HepG2 (cell line): Measurements from ENCODE around the gene STX7. TPM values are rescaled to one million over a fixed set of nuclear protein-coding genes. Genes with fewer than 3 reads are reported as not detected.

Source experiments
- ATAC-seq: fragments of 200-7000 bp; cut with Tn5 transposase; 3 replicates; pipeline ENCODE4 v1.9.1; 2020; ENCODE audit warnings: mild to moderate bottlenecking, moderate library complexity
- BruUV-seq: library from RNA; stranded (reverse); fragments of 400-500 nt; replicated peaks from 2 replicates; lab custom pipeline; 2021; lab: Mats Ljungman, UMichigan
- CTCF ChIA-PET: fragments of 300-600 bp; formaldehyde crosslinking; extraction: SDS; loops from one replicate; lab custom pipeline; 2021; ENCODE audit warnings: low total read pairs, inconsistent platforms, low intra/inter-chr PET ratio; lab: Yijun Ruan, JAX
- POLR2A ChIA-PET: fragments of 350-600 bp; sonication (Branson Sonifier 250); formaldehyde crosslinking; loops from one replicate; lab custom pipeline; 2020; ENCODE audit warnings: antibody characterized with exemption, inconsistent platforms; lab: Yijun Ruan, JAX
- DNase-seq: peaks from one replicate; pipeline ENCODE4 v3.0.0-alpha.2; 2015; ENCODE audit warnings: low spot score
- FAIRE-seq: peaks from 3 replicates; lab custom pipeline; 2011; peaks lifted over from hg19 to GRCh38; lab: Jason Lieb, UNC
- H2AFZ ChIP-seq: one replicate; pipeline ENCODE4 v1.6.1; 2011; ENCODE audit warnings: low read length, inconsistent platforms
- H3K27ac ChIP-seq: fragments of 300-600 bp; 3 replicates; pipeline ENCODE4 v1.8.0; 2011; ENCODE audit warnings: mixed run types, mild to moderate bottlenecking, mixed read lengths, low read length, inconsistent platforms; ENCODE audit not compliant: insufficient read depth; ENCODE audit errors: extremely low read length
- H3K27me3 ChIP-seq, 2 experiments: fragments of 200-600 bp in 1 of 2; 2 replicates in 1 of 2; 3 replicates in 1 of 2; pipeline versions ENCODE4 v1.6.0 to v1.8.0; 2011; ENCODE audit warnings: low read length in 2 of 2, mild to moderate bottlenecking in 2 of 2, moderate library complexity in 2 of 2, inconsistent platforms in 1 of 2; ENCODE audit not compliant: insufficient read depth in 2 of 2, control insufficient read depth in 1 of 2
- H3K36me3 ChIP-seq, 2 experiments: fragments of 200-600 bp in 1 of 2; replicated peaks in 1 of 2; 2 replicates in 1 of 2; 3 replicates in 1 of 2; pipeline versions ENCODE4 v1.5.1 to v1.8.0; 2011; ENCODE audit warnings: low read length in 2 of 2, inconsistent platforms in 1 of 2; ENCODE audit not compliant: insufficient read depth in 2 of 2, control insufficient read depth in 1 of 2
- H3K4me1 ChIP-seq: 2 replicates; pipeline ENCODE4 v1.5.1; 2012; ENCODE audit warnings: low read length, inconsistent platforms; ENCODE audit not compliant: insufficient read depth
- H3K4me2 ChIP-seq: 2 replicates; pipeline ENCODE4 v1.6.0; 2011; ENCODE audit warnings: low read depth, low read length, inconsistent platforms
- H3K4me3 ChIP-seq, 3 experiments: fragments of 200-600 bp in 1 of 3; sonication (generic), shearing (Covaris generic) in 1 of 3; replicated peaks in 1 of 3; 2 replicates each; pipeline ENCODE4 v1.5.1; 2011 to 2016; ENCODE audit warnings: low read length in 3 of 3, inconsistent platforms in 2 of 3, low read depth in 2 of 3, mild to moderate bottlenecking in 2 of 3, control low read depth in 1 of 3, mixed read lengths in 1 of 3; ENCODE audit not compliant: insufficient read depth in 1 of 3
- H3K79me2 ChIP-seq: one replicate; pipeline ENCODE4 v1.6.1; 2011; ENCODE audit warnings: low read length, inconsistent platforms; ENCODE audit not compliant: insufficient read depth
- H3K9ac ChIP-seq: 2 replicates; pipeline ENCODE4 v1.6.0; 2011; ENCODE audit warnings: mild to moderate bottlenecking, low read depth, low read length, inconsistent platforms; ENCODE audit not compliant: insufficient read depth
- H3K9me3 ChIP-seq: 2 replicates; pipeline ENCODE4 v1.5.1; 2012; ENCODE audit warnings: mild to moderate bottlenecking, low read length
- H4K20me1 ChIP-seq: 2 replicates; pipeline ENCODE4 v1.6.0; 2011; ENCODE audit warnings: inconsistent platforms, mild to moderate bottlenecking, low read length, moderate library complexity; ENCODE audit not compliant: insufficient read depth
- HMGXB3 ChIP-seq: sonication (generic); formaldehyde crosslinking; IDR thresholded peaks from 2 replicates; pipeline ENCODE4 v1.4.0; 2020; ENCODE audit warnings: missing genetic modification reagents, borderline replicate concordance
- NFATC3 ChIP-seq: sonication (generic); formaldehyde crosslinking; IDR thresholded peaks from 2 replicates; pipeline ENCODE4 v1.5.1; 2020; ENCODE audit warnings: mild to moderate bottlenecking, missing genetic modification reagents
- ZNF180 ChIP-seq: sonication (generic); formaldehyde crosslinking; IDR thresholded peaks from 2 replicates; pipeline ENCODE4 v1.4.0; 2020; ENCODE audit warnings: low read depth, missing genetic modification reagents, borderline replicate concordance
- ZNF432 ChIP-seq: sonication (generic); formaldehyde crosslinking; IDR thresholded peaks from 2 replicates; pipeline ENCODE4 v1.5.0; 2020; ENCODE audit warnings: missing genetic modification reagents, mild to moderate bottlenecking, borderline replicate concordance
- WGBS: methylation state at CpG from one replicate; pipeline ENCODE4 v1.1.6; 2017; ENCODE audit warnings: low lambda C conversion rate; 5-methylcytosine and 5-hydroxymethylcytosine counted together
- in situ Hi-C: cut with HindIII; loops from 2 replicates; pipeline ENCODE4 v1.10.0; 2017; ENCODE audit warnings: low pct_unique_long_range_greater_than_20kb; ENCODE audit not compliant: extremely low pct_ligation_motif_present
- intact Hi-C: fragments of 100-400 bp; cut with micrococcal nuclease; formaldehyde crosslinking; loops from one replicate; pipeline ENCODE4 v1.10.0; 2022; ENCODE audit not compliant: unreplicated experiment
- polyA plus RNA-seq, 8 experiments: library from polyadenylated mRNA; depleted of rRNA in 3 of 8; stranded (reverse) in 7 of 8; unstranded in 1 of 8; fragments of >200 nt; fragmentation: Illumina TruSeq in 4 of 8; extraction: Trizol in 4 of 8; gene quantifications; 2 replicates each; pipeline versions ENCODE4 v1.2.1 to v1.2.3, GENCODE V29; 2011 to 2016; ENCODE audit warnings: low read depth in 4 of 8, missing spikeins in 1 of 8, mixed read lengths in 1 of 8; ENCODE audit not compliant: insufficient read depth in 1 of 8
- total RNA-seq, 5 experiments: library from RNA; depleted of rRNA; stranded (reverse); fragments of >200 nt; fragmentation: Illumina TruSeq; extraction: Trizol; gene quantifications; 2 replicates each; pipeline ENCODE4 v1.2.3, GENCODE V29; 2016; ENCODE audit warnings: low read depth in 1 of 5
- TF ChIP-seq, protein P1 (sequence below): IDR thresholded peaks from 2 replicates; pipeline ENCODE4 v1.6.1; 2016; ENCODE audit warnings: missing genetic modification reagents, missing compliant biosample characterization
- TF ChIP-seq, protein P2 (sequence below): sonication (generic); formaldehyde crosslinking; IDR thresholded peaks from 2 replicates; pipeline ENCODE4 v1.5.1; 2020; ENCODE audit warnings: mild to moderate bottlenecking, missing genetic modification reagents, moderate library complexity

The STX7 gene
- total and polyA plus RNA-seq, 2 of the 13 experiments (the other 11 are each of a cell fraction or from before 2014, with no cell fraction given) = 28.0 to 34.7 TPM

- no peak for FAIRE-seq
- in situ Hi-C loops (no loop called here), intact Hi-C loops (no loop called here)
- no peak overlapping the region for H3K9ac ChIP-seq
- ATAC-seq = no peak
- peaks cover 0 to 6% of the 10 kb centered on the region in 2 experiments; a peak in 2 of 5 replicates for H3K27me3 ChIP-seq
- TF ChIP-seq ZNF432 (CRISPR knock-in tag) = no peak
- no peak overlapping the region for H2AFZ ChIP-seq
- peaks cover 11% of the 10 kb centered on the region; the same call in 1 of the 2 replicates for H3K4me1 ChIP-seq
- WGBS = 43% methylated on average over 6 of the region's 6 CpGs
- no TSS peak for BruUV-seq
- DNase-seq = no peak
- no peak overlapping the region for H3K27ac ChIP-seq
- H3K4me2 ChIP-seq = no peak overlapping the region
- H3K36me3 ChIP-seq = no peaks in the 10 kb centered on the region
- CTCF ChIA-PET = no interaction called here
- H3K4me3 ChIP-seq = no peak overlapping the region
- POLR2A ChIA-PET = no interaction called here
- H3K79me2 ChIP-seq = no peaks in the 10 kb centered on the region
- H4K20me1 ChIP-seq = no peaks in the 10 kb centered on the region
- no peaks in the 10 kb centered on the region for H3K9me3 ChIP-seq
Observed at GRCh38 chr6:132527791-132528190, 14.9 kb upstream of the STX7 start.

DNA sequence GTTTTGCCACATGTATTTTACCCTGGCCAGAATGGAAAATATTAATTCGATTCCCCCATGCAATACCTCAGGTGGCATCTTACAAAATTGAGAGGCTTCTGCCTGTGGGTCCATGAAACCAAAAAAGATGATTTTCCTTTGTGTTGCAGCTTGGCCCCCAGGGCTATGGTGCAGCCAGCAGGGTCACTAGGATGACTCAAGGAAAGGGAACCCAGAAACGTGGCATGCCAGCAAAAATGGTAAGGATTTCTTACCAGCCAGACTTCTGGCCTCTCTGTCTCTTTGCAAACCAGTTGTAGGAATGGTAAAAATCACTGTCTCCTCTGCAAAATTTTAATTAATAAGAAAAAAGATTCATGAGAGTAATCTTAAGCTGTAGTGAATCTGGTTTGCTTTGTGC lies 13.5 kb upstream of the STX7 start:
- BruUV-seq = no TSS peak
- in situ Hi-C loops (no loop called here), intact Hi-C loops (no loop called here)
- H3K4me3 ChIP-seq = no peak overlapping the region
- DNase-seq (no peak), ATAC-seq (no peak), FAIRE-seq (no peak)
- H3K36me3 ChIP-seq = no peaks in the 10 kb centered on the region
- no peak overlapping the region for H3K4me2 ChIP-seq
- H3K4me1 ChIP-seq = peaks cover 11% of the 10 kb centered on the region; the same call in 1 of the 2 replicates
- POLR2A ChIA-PET = no interaction called here
- H3K79me2 ChIP-seq = no peaks in the 10 kb centered on the region
- CTCF ChIA-PET = no interaction called here
- peaks cover 0 to 6% of the 10 kb centered on the region in 2 experiments; a peak in 2 of 5 replicates for H3K27me3 ChIP-seq
- no peaks in the 10 kb centered on the region for H3K9me3 ChIP-seq
- 2% methylated on average over 2 of the region's 2 CpGs for WGBS
- no peak overlapping the region for H3K27ac ChIP-seq
- no peaks in the 10 kb centered on the region for H4K20me1 ChIP-seq
- no peak overlapping the region for H3K9ac ChIP-seq
- no peak overlapping the region for H2AFZ ChIP-seq
- TF ChIP-seq, protein P1, sequence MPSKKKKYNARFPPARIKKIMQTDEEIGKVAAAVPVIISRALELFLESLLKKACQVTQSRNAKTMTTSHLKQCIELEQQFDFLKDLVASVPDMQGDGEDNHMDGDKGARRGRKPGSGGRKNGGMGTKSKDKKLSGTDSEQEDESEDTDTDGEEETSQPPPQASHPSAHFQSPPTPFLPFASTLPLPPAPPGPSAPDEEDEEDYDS = no peak
- TF ChIP-seq, protein P2, sequence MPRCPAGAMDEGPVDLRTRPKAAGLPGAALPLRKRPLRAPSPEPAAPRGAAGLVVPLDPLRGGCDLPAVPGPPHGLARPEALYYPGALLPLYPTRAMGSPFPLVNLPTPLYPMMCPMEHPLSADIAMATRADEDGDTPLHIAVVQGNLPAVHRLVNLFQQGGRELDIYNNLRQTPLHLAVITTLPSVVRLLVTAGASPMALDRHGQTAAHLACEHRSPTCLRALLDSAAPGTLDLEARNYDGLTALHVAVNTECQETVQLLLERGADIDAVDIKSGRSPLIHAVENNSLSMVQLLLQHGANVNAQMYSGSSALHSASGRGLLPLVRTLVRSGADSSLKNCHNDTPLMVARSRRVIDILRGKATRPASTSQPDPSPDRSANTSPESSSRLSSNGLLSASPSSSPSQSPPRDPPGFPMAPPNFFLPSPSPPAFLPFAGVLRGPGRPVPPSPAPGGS (CRISPR knock-in tag) = no peak
- TF ChIP-seq NFATC3 (CRISPR knock-in tag) = no peak
- TF ChIP-seq HMGXB3 = no peak
- TF ChIP-seq ZNF180 (CRISPR knock-in tag) = no peak
